A673 (cell line): ENCODE measurements around the gene RTL1. TPM values are rescaled to one million over a fixed set of nuclear protein-coding genes. Genes with fewer than 3 reads are reported as not detected.
A peak's percentile ranks its signal among the peaks of the same experiment; 100 is the strongest.

Experiments
- BruUV-seq: library from RNA; stranded (reverse); fragments of 400-500 nt; replicated peaks from 2 replicates; lab custom pipeline; 2021; lab: Mats Ljungman, UMichigan
- CTCF ChIA-PET: fragments of 300-600 bp; sonication (Branson Sonifier 250); formaldehyde crosslinking; loops from one replicate; lab custom pipeline; 2022; ENCODE audit warnings: antibody characterized with exemption; lab: Charles Lee
- POLR2A ChIA-PET: fragments of 300-600 bp; sonication (Branson Sonifier 250); formaldehyde crosslinking; loops from one replicate; lab custom pipeline; 2022; ENCODE audit warnings: antibody characterized with exemption; ENCODE audit not compliant: low non-redundant PET; lab: Charles Lee
- DNase-seq: peaks from one replicate; pipeline ENCODE4 v3.0.0-alpha.2; 2015; ENCODE audit warnings: low spot score
- H3K27ac ChIP-seq: fragments of 200-600 bp; sonication (generic); 2 replicates; pipeline ENCODE4 v1.5.1; 2016; ENCODE audit warnings: mixed run types, low read depth, mild to moderate bottlenecking, mixed read lengths, antibody characterized with exemption, low read length; ENCODE audit not compliant: poor library complexity, severe bottlenecking
- H3K27me3 ChIP-seq: fragments of 200-600 bp; sonication (generic); replicated peaks from 2 replicates; pipeline ENCODE4 v1.6.1; 2017; ENCODE audit warnings: mixed run types, low read depth, mild to moderate bottlenecking, mixed read lengths, antibody characterized with exemption, low read length; ENCODE audit not compliant: insufficient read depth, poor library complexity
- H3K36me3 ChIP-seq: fragments of 200-600 bp; sonication (generic); 2 replicates; pipeline ENCODE4 v1.6.1; 2016; ENCODE audit warnings: mixed run types, mild to moderate bottlenecking, mixed read lengths, antibody characterized with exemption, low read length; ENCODE audit not compliant: insufficient read depth, poor library complexity, severe bottlenecking
- H3K4me1 ChIP-seq: fragments of 200-600 bp; sonication (generic); 2 replicates; pipeline ENCODE4 v1.6.1; 2017; ENCODE audit warnings: mixed run types, mild to moderate bottlenecking, mixed read lengths, antibody characterized with exemption, low read length; ENCODE audit not compliant: insufficient read depth, poor library complexity, severe bottlenecking
- H3K4me3 ChIP-seq: fragments of 200-600 bp; sonication (generic); 2 replicates; pipeline ENCODE4 v1.5.1; 2016; ENCODE audit warnings: low read depth, mixed run types, mild to moderate bottlenecking, mixed read lengths, low read length; ENCODE audit not compliant: poor library complexity, severe bottlenecking
- H3K9me3 ChIP-seq: fragments of 200-600 bp; sonication (generic); 2 replicates; pipeline ENCODE4 v1.6.1; 2016; ENCODE audit warnings: mixed run types, low read depth, mild to moderate bottlenecking, mixed read lengths, antibody characterized with exemption, low read length; ENCODE audit not compliant: poor library complexity, severe bottlenecking
- EZH2 ChIP-seq: fragments of 200-600 bp; sonication (generic); IDR thresholded peaks from 2 replicates; pipeline ENCODE4 v1.6.1; 2017; ENCODE audit warnings: borderline replicate concordance, low read depth, mild to moderate bottlenecking, mixed read lengths, antibody characterized with exemption, low read length; ENCODE audit not compliant: poor library complexity, severe bottlenecking
- intact Hi-C: fragments of 100-400 bp; cut with micrococcal nuclease; formaldehyde crosslinking; loops from one replicate; pipeline ENCODE4 v1.10.0; 2022; ENCODE audit not compliant: unreplicated experiment
- total RNA-seq: library from RNA; stranded (reverse); gene quantifications from 2 replicates; pipeline ENCODE4 v1.2.3, GENCODE V29; 2021
- TF ChIP-seq, protein P1 (sequence below): fragments of 300-800, 200-600 bp; sonication (generic); conservative IDR thresholded peaks from 2 replicates; pipeline ENCODE4 v1.5.1; 2017; ENCODE audit warnings: low read depth, mild to moderate bottlenecking, antibody characterized with exemption, low read length, moderate library complexity, mixed read lengths

The RTL1 gene
- total RNA-seq, 1 experiment from 2014 or later, result 0.09 TPM

GRCh38 chr14:100862793-100863192 lies 40.7 kb downstream of the RTL1 start:
- no peak overlapping the region for H3K27ac ChIP-seq
- no peak overlapping the region for H3K4me3 ChIP-seq
- H3K36me3 ChIP-seq, result no peaks in the 10 kb centered on the region
- H3K9me3 ChIP-seq, result no peaks in the 10 kb centered on the region
- ChIA-PET POLR2A (no interaction called here), CTCF (no interaction called here)
- no peak for DNase-seq
- TF ChIP-seq EZH2, result no peak
- TF ChIP-seq, protein P1, sequence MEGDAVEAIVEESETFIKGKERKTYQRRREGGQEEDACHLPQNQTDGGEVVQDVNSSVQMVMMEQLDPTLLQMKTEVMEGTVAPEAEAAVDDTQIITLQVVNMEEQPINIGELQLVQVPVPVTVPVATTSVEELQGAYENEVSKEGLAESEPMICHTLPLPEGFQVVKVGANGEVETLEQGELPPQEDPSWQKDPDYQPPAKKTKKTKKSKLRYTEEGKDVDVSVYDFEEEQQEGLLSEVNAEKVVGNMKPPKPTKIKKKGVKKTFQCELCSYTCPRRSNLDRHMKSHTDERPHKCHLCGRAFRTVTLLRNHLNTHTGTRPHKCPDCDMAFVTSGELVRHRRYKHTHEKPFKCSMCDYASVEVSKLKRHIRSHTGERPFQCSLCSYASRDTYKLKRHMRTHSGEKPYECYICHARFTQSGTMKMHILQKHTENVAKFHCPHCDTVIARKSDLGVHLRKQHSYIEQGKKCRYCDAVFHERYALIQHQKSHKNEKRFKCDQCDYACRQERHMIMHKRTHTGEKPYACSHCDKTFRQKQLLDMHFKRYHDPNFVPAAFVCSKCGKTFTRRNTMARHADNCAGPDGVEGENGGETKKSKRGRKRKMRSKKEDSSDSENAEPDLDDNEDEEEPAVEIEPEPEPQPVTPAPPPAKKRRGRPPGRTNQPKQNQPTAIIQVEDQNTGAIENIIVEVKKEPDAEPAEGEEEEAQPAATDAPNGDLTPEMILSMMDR, result no peak
- no peaks in the 10 kb centered on the region for H3K27me3 ChIP-seq
- peaks cover 33% of the 10 kb centered on the region for H3K4me1 ChIP-seq
- BruUV-seq, result no TSS peak
- intact Hi-C loops, result no loop called here

DNA sequence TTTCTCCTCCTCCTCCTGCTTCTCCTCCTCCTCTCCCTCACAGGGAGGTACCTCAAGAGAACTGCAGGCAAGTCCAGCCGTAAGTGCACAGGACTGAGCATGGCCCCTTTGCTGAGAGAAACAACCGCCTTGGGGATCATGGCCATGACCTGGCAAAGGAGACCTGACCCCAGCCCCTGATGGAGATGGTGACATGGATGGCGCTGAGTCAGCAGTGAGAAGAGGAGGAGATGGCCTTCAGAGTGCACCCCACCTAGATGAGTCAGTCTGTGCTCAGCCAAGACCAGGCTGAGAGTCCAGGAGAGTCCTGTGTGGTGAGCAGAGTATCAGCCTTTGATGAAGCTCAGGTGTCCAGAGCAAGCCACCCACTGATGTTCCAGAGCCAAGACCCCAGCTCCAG lies 41.2 kb downstream of the RTL1 start:
- DNase-seq, result no peak
- BruUV-seq, result no TSS peak

DNA sequence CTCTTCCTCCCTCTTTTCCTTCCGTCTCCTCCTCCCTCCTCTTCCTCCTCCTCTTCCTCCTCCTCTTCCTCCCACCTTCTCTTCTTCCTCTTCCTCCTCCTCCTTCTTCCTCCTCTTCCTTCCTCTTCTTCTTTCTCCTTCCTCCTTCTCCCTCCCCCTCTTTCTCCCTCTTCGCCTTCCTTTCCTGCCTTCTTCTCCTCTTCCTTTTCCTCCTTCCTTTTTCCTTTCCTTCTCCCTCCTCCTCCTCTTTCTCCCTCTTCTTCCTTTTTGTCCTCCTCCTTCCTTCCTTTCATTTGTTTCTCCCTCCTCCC lies 41.6 kb downstream of the RTL1 start:
- Histone ChIP-seq H3K27me3 (no peaks in the 10 kb centered on the region), H3K36me3 (no peaks in the 10 kb centered on the region), H3K4me3 (no peak overlapping the region), H3K4me1 (peaks cover 33% of the 10 kb centered on the region), H3K9me3 (no peaks in the 10 kb centered on the region), H3K27ac (peak overlapping the region; percentile 64)
- no peak for TF ChIP-seq EZH2
- TF ChIP-seq, protein P1, result no peak
- BruUV-seq, result no TSS peak
- intact Hi-C loops, result no loop called here
- POLR2A ChIA-PET, result no interaction called here
- CTCF ChIA-PET, result no interaction called here
- DNase-seq, result no peak

More for the DNA sequence above, 41.2 kb downstream of the RTL1 start:
- H3K27ac ChIP-seq, result no peak overlapping the region
- no peaks in the 10 kb centered on the region for H3K9me3 ChIP-seq
- TF ChIP-seq EZH2, result no peak
- TF ChIP-seq, protein P1, result no peak
- ChIA-PET POLR2A (no interaction called here), CTCF (no interaction called here)
- H3K27me3 ChIP-seq, result no peaks in the 10 kb centered on the region
- no peak overlapping the region for H3K4me3 ChIP-seq
- intact Hi-C loops, result no loop called here
- H3K4me1 ChIP-seq, result peaks cover 33% of the 10 kb centered on the region
- H3K36me3 ChIP-seq, result no peaks in the 10 kb centered on the region
